Vagina (tissue), 2 donors: ENCODE data around the gene ADAD1.

Experiments used
- CTCF ChIP-seq, 3 experiments: fragments of 450-650 bp in 2 of 3; fragments of 200-600 bp in 1 of 3; sonication (generic) in 1 of 3; IDR thresholded peaks; one replicate each; pipeline ENCODE4 v1.5.1; 2017 to 2019; ENCODE audit warnings: antibody characterized with exemption in 3 of 3, mild to moderate bottlenecking in 2 of 3, moderate library complexity in 2 of 3
- POLR2A ChIP-seq, 2 donors: fragments of 450-650 bp; IDR thresholded peaks; one replicate each; pipeline ENCODE4 v1.6.1; 2017; ENCODE audit warnings: antibody characterized with exemption in 2 of 2, mild to moderate bottlenecking in 2 of 2, moderate library complexity in 2 of 2
- POLR2AphosphoS5 ChIP-seq, 2 donors: sonication (generic); formaldehyde crosslinking; IDR thresholded peaks; one replicate each; pipeline ENCODE4 v1.9.0; 2017; ENCODE audit warnings: antibody characterized with exemption in 2 of 2, mild to moderate bottlenecking in 2 of 2, low read depth in 1 of 2; ENCODE audit not compliant: insufficient read depth in 1 of 2

- no peak for TF ChIP-seq CTCF (IDR thresholded peaks at IDR 0.05)
- TF ChIP-seq POLR2A (IDR thresholded peaks at IDR 0.05) = no peak
- no peak for TF ChIP-seq POLR2AphosphoS5 (IDR thresholded peaks at IDR 0.05; ENCODE audit: insufficient read depth in 1 of 2, low read depth in 1 of 2)
These were observed 14.5 kb downstream of the ADAD1 start for GRCh38 chr4:122393276-122393675.
